ENCODE results near the gene ARHGAP29. TPM values are rescaled to one million over a fixed set of nuclear protein-coding genes. Genes with fewer than 3 reads are reported as not detected.
"Not testable (repeated sequence)": the region's sequence is repeated elsewhere in the genome, so short reads cannot be mapped to it uniquely, and the experiment has no call there.

Gene ARHGAP29
- total RNA-seq, 2 experiments from 2014 or later, result not detected

DNA sequence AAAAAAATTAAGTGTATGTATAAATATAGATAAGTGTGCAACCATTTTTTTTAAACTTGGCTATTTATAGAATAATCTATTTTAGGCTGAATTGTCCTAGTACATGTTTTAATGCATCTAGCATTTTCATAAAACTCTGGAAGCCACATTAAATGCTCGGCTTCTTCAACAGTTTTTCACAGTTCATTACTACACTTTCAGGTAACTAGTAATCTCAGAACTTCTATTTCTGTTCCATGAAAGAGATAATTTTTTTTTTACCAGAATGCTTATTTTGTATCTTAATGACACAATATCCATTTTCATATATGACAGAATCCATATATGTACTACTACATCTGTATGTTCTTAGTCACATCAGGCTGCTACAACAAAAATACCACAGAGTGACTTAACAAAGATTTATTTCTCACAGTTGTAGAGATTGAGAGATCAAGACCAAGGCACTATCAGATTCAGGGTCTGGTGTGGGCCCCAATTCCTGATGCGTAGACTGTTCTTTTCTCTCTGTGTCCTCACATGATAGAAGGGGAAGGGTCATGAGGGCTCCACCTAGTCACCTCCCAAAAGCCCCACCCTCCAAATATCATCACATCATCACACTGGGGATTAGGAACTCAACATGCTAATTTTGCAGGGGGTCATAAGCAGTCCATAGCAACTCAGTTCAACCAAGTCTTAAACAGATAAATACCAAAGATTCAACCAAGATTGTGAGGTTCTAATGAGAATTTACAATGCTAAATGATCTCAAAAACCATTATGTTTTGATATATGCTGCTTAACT lies 43.1 kb downstream of the ARHGAP29 start:
- ChIA-PET CTCF (no interaction called here), POLR2A (no interaction called here)

DNA sequence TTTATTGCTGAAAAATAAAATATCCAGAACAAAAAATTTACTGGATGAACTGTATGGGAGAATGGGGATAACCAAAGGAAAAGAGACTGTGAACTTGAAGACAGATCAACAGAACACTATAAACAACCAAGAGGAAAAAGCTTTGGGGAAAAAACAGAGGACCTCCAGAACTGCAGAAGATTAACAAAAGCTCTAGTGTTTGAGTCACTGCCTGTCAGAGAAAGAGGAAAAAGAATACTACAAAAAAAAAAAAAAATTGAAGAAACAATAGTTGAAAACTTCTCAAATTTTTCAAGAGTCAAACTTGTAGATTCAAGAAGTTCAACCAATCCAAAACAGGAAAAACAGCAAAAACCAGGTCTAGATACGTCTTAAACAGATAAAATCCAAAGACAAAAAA lies 44.3 kb downstream of the ARHGAP29 start:
- ChIA-PET CTCF (no interaction called here), POLR2A (no interaction called here)

DNA sequence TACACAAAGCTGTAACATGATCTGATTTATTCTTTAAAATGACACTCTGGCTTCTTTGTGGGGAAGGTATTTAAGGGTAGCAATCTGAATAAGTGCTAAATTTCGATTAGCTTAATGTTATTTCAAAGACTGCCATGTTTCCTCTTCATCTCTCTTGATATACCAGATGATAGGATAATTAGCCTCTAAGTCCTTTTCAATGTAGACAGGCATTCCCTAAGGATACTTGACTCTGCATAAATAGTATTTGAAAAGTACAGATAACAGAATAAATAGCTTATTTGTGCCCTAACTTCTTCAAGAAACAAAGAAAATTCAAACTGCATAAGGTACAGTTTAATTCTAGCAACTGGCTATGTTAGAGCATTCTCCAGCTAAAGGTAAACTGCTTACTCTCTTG lies 46.2 kb downstream of the ARHGAP29 start:
- POLR2A ChIA-PET, result no interaction called here

DNA sequence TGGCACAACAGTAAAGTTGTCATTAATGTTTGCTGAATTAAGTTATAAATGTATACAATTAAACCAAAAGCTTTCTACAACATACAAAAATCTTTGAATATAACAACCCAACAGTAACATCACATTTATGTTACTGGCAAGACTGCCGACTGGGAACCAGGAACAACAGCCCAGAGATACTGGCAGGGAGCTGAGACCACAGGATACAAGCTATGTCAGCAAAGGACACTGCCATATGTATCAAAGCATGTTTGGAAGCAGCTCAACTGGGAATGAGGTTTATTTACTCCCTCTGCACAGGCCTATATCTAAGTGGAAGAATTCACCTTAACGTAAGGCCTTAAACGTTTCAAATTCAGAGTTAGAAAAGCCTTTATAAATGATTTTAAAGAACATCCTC lies 50.4 kb downstream of the ARHGAP29 start:
- POLR2A ChIA-PET, result no interaction called here
- CTCF ChIA-PET, result no interaction called here

More for the DNA sequence above, 46.2 kb downstream of the ARHGAP29 start:
- CTCF ChIA-PET, result no interaction called here

DNA sequence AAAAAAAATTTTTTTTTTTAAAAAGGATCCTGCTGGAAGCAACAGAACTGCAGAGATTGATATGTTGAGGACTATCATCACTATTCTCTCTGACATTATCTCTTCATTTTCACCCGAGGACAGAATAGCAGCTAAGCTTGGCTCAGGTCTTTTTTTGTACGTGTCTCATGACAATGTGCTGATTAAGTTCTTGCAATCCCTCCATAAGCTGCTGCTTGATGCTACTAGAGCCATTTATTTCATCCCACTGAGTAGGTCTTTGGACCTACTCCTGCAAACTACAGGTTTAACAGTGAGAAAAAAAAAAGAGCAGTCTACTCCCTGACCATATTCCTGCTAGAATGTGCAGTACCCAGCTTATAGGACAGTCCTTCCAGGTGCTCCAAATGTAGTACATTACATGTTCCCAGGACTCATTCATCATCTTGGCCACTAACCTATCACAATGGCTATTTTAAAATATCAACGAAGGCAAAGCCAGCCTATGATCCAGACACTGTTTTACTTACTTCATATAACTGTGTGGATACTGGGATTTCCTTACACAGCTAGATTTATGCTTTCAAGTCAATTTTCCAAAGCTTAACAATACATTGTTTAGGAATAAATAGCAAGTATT lies 54.1 kb downstream of the ARHGAP29 start:
- CTCF ChIA-PET, result interaction anchor here (0.7 kb wide), 1 partner anchor 164 kb away, joined by 3 read pairs; no protein-coding TSS in a partner anchor
- POLR2A ChIA-PET, result no interaction called here

DNA sequence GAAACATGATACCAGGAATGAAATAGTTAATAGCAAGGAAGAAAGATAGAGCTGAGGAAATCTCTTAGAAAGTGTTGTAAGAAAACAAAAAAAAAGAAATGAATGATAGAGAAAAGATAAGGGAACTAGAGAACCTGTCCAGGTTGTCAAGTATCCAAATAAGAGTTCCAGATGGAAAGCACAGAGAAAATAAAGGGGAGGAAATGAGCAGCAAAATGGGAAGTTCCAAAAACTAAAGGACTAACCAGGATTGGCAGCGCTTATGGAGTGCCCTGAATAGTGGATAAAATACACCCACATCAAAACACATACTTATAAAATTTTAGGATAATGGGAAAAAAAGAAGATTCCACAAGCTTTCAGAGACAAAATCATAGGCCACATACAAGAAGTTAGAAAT lies 55.2 kb downstream of the ARHGAP29 start:
- POLR2A ChIA-PET, result no interaction called here
- CTCF ChIA-PET, result no interaction called here

DNA sequence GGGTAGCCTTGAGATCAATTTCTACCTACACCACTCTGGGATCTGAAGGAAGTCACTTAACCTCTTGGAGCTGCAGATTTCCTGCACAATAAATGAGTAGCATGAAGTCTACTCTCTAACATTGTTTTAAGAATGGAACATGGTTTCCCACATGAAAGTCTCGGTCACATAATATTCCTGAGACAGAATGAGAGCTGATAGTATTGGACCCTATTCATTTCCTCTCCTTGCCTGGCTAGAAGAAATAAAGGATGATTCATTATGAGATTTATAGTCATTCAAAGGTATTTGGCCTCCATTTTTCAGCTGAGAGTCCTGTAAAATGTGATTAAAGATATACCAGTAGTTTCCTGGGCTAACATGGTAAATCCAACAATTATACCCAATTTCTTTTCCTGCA lies 56.7 kb downstream of the ARHGAP29 start:
- CTCF ChIA-PET, result no interaction called here
- POLR2A ChIA-PET, result no interaction called here

DNA sequence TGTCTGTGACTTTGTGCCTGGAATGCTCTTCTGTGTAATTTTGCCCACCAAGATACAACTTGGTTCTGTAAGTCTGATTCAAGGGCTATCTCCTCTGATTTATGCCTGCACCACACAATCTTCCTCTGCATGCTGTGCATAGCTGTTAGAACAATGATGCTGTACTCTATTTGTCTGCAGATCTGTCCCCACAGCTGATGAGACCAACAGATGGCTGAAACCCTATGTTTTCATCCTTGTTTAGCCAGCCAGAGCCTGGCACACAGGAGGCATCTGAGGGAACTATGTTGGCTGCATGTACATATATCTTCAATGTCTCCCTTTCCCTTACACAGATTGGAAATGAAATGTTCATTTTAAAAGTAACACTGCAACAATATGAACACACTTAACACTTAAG lies 58.5 kb downstream of the ARHGAP29 start:
- CTCF ChIA-PET, result no interaction called here
- POLR2A ChIA-PET, result no interaction called here

DNA sequence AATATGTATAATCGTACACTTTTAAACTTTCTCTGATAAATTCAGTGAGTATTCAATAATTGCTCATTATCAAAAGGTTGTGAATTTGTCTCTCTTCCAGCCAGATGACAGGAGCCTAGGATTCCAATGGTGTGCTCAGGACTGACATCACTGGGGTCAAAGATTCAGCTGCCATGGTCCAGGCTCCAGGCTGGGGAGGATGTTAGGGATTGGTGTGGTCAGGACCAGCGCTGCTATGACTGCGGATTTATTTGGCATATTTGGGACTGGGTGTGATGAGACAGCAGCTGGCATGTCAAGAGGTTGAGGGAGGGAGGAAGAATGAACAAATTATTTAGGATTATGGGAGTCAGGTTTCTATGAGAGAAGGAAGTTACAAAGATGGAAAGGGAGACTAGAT lies 68.3 kb downstream of the ARHGAP29 start:
- ChIA-PET CTCF (interaction anchor here (0.5 kb wide), 1 partner anchor 9 kb away, joined by 5 read pairs; no protein-coding TSS in a partner anchor), POLR2A (no interaction called here)

DNA sequence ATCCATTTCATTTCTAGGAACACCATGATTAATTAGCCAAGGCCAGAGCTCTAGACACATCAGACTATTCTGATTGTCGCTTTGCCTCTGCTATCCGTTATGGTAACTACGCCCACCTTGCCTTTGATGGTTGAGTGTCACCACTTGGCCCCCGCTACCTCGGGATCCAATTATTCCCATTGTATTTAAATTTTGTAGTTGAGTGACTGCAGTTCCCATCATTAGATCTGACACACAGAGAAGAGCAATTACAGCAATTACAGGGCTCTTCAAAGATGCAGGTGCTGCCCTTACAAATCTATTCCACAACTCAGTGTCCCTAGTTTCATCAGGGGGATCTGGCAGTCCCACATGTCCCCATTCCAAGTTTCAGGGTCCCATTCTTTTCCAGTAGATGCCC lies 71.5 kb downstream of the ARHGAP29 start:
- POLR2A ChIA-PET, result no interaction called here
- CTCF ChIA-PET, result no interaction called here

DNA sequence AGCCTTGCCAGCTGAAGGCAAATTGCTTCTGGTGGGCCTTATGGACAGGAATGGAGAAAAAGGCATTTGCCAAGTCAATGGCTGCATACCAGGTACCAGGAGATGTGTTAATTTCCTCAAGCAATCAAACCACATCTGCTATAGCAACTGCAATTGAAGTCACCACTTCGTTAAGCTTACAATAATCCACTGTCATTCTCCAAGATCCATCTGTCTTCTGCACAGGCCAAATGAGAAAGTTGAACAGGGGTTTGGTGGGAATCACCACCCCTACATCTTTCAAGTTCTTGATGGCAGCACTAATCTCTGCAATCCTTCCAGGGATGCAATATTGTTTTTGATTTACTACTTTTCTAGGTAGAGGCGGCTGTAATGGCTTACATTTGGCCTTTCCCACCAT lies 72.5 kb downstream of the ARHGAP29 start:
- CTCF ChIA-PET, POLR2A ChIA-PET: not testable (repeated sequence)

DNA sequence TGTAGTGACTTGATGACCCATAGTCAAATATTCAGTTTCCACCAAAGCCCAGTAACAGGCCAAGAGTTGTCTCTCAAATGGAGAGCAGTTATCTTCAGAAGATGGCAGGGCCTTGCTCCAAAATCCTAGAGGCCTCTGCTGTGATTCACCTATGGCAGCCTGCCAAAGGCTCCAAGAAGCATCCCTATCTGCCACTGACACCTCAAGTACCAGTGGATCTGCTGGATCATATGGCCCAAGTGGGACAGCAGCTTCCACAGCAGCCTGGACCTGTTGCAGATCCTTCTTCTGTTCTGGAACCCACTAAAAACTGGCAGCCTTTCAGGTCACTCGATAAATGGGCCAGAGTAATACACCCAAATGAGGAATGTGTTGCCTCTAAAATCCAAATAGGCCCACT lies 73.3 kb downstream of the ARHGAP29 start:
- POLR2A ChIA-PET, CTCF ChIA-PET: not testable (repeated sequence)

DNA sequence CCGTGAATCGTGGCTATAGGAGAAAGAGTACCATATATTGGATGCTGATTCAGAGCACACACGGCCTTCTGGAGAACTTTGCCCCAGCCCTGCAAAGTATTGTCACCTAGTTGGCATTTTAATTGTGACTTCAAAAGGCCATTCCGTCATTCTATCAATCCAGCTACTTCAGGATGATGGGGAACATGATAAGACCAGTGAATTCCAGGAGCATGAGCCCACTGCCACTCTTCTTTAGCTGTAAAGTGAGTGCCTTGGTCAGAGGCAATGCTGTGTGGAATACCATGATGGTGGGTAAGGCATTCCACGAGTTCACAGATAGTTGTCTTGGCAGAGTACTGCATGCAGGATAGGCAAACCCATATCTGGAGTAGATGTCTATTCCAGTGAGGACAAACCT lies 74.1 kb downstream of the ARHGAP29 start:
- POLR2A ChIA-PET, result not testable (repeated sequence)

DNA sequence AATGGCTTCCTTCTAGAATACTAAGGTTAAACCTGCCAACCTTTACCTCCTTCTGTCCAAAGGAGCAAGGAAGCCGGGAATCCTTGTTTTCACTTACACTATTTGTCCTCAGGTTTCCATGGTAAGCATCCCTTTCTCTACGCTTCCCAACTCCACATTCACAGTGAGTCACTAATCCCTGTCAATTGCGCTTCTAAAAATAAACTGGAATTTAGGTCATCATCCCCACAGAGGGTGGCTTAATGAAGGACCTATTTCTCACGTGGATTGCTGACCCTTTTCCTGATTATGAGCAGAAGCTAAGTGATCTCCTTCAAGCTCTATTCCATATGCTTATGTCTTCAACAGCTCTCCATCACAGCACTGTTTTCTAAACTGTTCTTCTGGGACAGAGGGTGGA lies 76.6 kb downstream of the ARHGAP29 start:
- ChIA-PET CTCF (no interaction called here), POLR2A (no interaction called here)

More for the DNA sequence above, 74.1 kb downstream of the ARHGAP29 start:
- CTCF ChIA-PET, result not testable (repeated sequence)

DNA sequence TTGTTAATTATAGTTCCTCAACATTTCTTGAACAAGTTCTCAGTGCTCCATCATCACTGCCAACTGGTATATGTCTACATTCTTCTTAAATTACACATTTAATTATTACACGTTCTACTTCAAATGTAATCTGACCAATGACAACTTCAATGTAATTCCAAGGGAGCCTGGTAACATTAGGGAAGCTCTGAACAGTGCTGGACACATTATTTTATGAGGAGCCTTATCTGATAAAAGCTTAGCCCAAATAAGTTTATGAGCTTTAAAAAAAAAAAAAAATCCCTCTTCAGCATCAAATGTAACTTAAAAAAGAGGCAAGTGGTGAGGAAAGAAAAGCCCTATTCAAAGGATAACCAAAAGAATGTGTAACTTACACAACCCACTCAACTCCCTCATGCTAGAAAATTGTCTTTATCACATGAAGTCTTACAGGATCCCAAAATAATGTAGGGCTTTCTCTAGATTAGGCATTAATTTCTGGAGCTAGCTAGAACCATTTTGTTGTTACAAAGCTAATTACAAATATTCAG lies 81.2 kb downstream of the ARHGAP29 start:
- CTCF ChIA-PET, result interaction anchor here (0.7 kb wide), 1 partner anchor 174 kb away, joined by 3 read pairs; no protein-coding TSS in a partner anchor
- POLR2A ChIA-PET, result no interaction called here

DNA sequence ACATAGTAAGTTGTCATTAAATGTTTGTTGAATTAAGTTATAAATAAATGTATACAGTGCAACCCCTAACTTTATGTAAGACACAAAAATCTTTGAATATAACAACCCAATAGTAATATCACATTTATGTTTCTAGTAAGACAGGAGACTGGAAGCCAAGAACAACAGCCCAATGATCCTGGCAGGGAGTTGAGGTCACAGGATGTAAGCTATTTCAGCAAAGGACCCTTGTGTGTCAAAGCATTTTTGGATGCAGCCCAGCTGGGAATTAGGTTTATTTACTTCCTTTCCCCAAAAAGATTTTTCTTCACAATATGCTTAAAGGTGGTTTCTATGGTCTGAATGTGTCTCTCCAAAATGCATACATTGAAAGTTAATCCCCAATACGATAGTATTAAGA lies 82.4 kb downstream of the ARHGAP29 start:
- POLR2A ChIA-PET, result no interaction called here
- CTCF ChIA-PET, result no interaction called here

DNA sequence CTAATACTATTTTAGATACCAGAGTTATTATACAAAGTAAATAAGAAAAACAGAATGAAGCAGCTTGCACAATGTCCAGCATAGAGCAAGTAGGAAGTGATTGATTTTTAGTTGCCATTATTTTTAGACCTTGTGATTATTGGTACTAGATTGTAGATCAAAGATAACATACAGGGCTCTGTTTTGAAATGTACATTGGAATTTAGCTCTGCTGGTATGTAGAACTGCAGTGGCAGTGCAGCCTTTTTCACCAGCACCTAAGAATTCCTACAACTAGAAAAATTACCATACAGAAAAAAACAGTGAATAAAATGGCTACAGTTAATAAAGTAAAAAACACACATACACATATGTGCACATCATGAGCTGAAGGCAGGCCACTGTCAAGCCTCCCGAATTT lies 84.3 kb downstream of the ARHGAP29 start:
- ChIA-PET POLR2A (no interaction called here), CTCF (no interaction called here)

DNA sequence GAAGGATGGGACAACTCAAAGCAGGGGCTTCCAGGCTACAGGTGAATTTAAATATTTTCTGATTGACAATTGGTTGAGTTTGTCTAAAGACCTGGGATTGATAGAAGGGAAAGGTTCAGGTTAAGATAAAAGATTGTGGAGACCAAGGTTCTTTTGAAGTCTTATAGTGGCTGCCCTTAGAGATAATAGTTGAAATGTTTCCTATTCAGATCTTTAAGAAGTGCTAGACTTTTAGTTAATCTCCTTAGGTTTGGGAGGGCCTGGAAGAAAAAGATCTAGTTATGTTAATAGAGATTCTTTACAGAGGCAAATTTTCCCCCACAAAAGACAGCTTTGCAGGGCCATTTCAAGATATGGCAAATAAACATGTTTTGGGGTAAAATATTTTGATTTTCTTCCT lies 88.2 kb downstream of the ARHGAP29 start:
- POLR2A ChIA-PET, CTCF ChIA-PET: not testable (repeated sequence)

DNA sequence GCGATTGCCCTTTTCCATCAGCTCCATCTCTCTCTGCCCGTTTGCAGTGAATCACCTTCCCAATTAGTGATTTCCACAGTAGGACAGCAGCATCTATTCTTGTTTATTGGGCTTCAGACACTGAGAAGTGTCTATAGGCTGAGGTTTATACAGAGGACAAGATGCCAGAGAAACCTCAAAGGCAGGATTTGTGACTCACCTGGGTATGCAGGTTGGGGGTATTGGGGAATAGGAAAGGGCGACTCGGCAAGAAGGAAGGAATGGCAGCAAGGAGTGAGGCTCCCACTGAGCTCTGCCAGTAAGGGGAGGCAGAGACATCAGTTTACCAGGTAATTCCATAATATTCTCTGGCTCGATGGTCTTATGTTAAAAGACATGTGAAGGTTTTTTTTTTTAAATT lies 91.1 kb downstream of the ARHGAP29 start:
- ChIA-PET CTCF (no interaction called here), POLR2A (no interaction called here)

DNA sequence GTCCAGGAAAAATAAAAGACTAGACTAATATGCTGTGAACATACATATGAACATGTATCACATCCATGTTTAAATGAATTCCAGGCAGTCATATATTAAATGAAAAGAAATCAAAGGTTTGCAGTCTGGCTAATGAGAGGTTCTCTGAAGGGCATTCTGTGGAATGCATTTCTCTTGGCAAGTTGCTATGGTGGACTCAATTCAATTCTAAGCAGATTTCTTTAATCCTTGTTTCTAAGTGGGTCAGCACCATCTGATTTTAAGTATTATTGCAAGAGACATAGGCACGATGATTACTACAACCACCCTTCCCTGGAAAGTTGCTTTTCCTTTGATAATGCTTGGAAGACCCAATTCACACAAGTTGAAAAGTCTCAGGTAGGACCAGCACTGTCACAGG lies 92.5 kb downstream of the ARHGAP29 start:
- POLR2A ChIA-PET, result no interaction called here

DNA sequence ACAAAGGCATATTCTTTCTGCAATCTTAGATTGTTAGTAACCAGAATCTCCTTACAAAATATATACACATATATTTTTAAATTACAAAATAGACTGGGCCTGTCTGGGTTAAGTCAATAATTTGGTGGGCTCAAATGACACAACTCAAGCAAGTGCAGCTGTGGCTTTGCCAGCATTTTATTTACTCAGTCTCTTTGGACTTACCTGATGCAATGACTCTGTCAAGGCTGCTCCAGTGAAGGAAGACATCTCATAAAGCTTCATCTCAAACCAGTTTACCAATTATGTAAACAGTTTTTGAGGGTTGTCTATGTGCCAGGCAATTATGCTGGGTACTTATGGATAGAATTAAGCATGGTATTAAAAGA lies 93.6 kb downstream of the ARHGAP29 start:
- ChIA-PET POLR2A (no interaction called here), CTCF (no interaction called here)

More for the DNA sequence above, 92.5 kb downstream of the ARHGAP29 start:
- CTCF ChIA-PET, result no interaction called here

All from activated CD8-positive, alpha-beta memory T cell treated with anti-CD3 and anti-CD28 coated beads for 36 hours (primary cell).